ENCODE results near the gene COL9A3. TPM values are rescaled to one million over a fixed set of nuclear protein-coding genes. Genes with fewer than 3 reads are reported as not detected.

COL9A3 gene
- total and polyA plus RNA-seq, 2 of the 8 experiments (the other 6 are each of a cell fraction or from before 2014, with no cell fraction given), result 21.7 to 80.1 TPM

- ChIA-PET CTCF (ENCODE audit: partially characterized antibody) (interaction anchor here (0.6 to 2.1 kb wide), 8 partner anchors 10 to 88 kb away, joined by 3 to 7 read pairs (median 4); no protein-coding TSS in a partner anchor), POLR2A (ENCODE audit: partially characterized antibody) (interaction anchor here (0.7 to 8.5 kb wide), 8 partner anchors 9 to 118 kb away, joined by 3 to 88 read pairs (median 4); no protein-coding TSS in a partner anchor)
- Histone ChIP-seq H2AFZ (ENCODE audit: low read length) (no peak overlapping the region), H3K23me2 (ENCODE audit: low read depth, low read length) (no peaks in the 10 kb centered on the region), H3K27me3 (replicated peaks in 1 of 4; ENCODE audit: control insufficient read depth in 3 of 4, extremely low read depth in 1 of 4, insufficient read depth in 3 of 4, low read length in 3 of 4) (no peaks in the 10 kb centered on the region), H3K79me1 (ENCODE audit: low read depth, low read length) (peaks cover 3% of the 10 kb centered on the region; the same call in 1 of the 2 replicates), H3K36me3 (ENCODE audit: control insufficient read depth in 2 of 4, insufficient read depth in 4 of 4, low read length in 3 of 4) (peaks cover 16 to 28% (median 20%) of the 10 kb centered on the region in 4 experiments), H3K23ac (ENCODE audit: insufficient read length) (no peak overlapping the region), H3K14ac (ENCODE audit: insufficient read length) (no peak overlapping the region), H3K27ac (ENCODE audit: low read depth, low read length) (no peak overlapping the region), H2BK15ac (ENCODE audit: low read length) (peak overlapping the region; percentile 12; the same call in 1 of the 2 replicates), H2BK5ac (ENCODE audit: low read depth, low read length) (no peak overlapping the region), H4K20me1 (replicated peaks in 1 of 2; ENCODE audit: control insufficient read depth in 1 of 2, insufficient read depth in 2 of 2, low read length in 2 of 2) (peaks cover 4 to 9% of the 10 kb centered on the region in 2 experiments), H3K4me1 (replicated peaks in 1 of 4; ENCODE audit: control insufficient read depth in 3 of 4, insufficient read depth in 4 of 4, low read length in 3 of 4) (peaks cover 0 to 19% (median 9%) of the 10 kb centered on the region in 4 experiments; a peak in 5 of 7 replicates), H2BK120ac (replicated peaks; ENCODE audit: low read depth, low read length) (no peak overlapping the region), H3K18ac (ENCODE audit: extremely low read depth, low read length) (no peak overlapping the region), H3K79me2 (ENCODE audit: control insufficient read depth in 1 of 2, insufficient read depth in 2 of 2, low read length in 2 of 2) (no peaks in the 10 kb centered on the region), H4K91ac (replicated peaks; ENCODE audit: insufficient read length, low read length) (no peak overlapping the region), H3K9me3 (ENCODE audit: insufficient read depth in 2 of 2, low read depth in 1 of 2, low read length in 1 of 2) (peaks cover 0 to 3% of the 10 kb centered on the region in 2 experiments; a peak in 1 of 4 replicates), H3K9ac (replicated peaks in 1 of 4; ENCODE audit: extremely low read depth in 1 of 4, low read depth in 3 of 4, low read length in 3 of 4) (no peak overlapping the region; a peak in 1 of 7 replicates), H3K56ac (replicated peaks; ENCODE audit: insufficient read length, low read depth, low read length) (no peak overlapping the region), H3K4ac (replicated peaks; ENCODE audit: insufficient read length, low read depth, low read length) (no peak overlapping the region), H4K5ac (ENCODE audit: insufficient read length, low read depth, low read length) (no peak overlapping the region), H2BK12ac (ENCODE audit: low read depth, low read length) (0 out of 2 replicates have a peak overlapping the region, but pooled peaks have one; percentile 53), H2BK20ac (ENCODE audit: low read length) (no peak overlapping the region), H4K8ac (ENCODE audit: extremely low read depth, insufficient read depth, low read length) (no peak overlapping the region), H3K4me2 (ENCODE audit: insufficient read depth in 1 of 2, low read depth in 2 of 2, low read length in 2 of 2) (no peak overlapping the region), H3K4me3 (ENCODE audit: extremely low read depth in 1 of 4, insufficient read depth in 2 of 4, low read depth in 3 of 4, low read length in 4 of 4) (no peak overlapping the region), H2AK5ac (ENCODE audit: low read depth, low read length) (no peak overlapping the region; the same call in 1 of the 2 replicates)
- 81% methylated on average over 8 of the region's 8 CpGs; no CpG with 5 or more reads in 1 of the 2 experiments for WGBS, 2 experiments (ENCODE audit: extremely low coverage in 1 of 2, insufficient coverage in 1 of 2, insufficient read length in 1 of 2, insufficient replicate concordance in 2 of 2, low coverage in 1 of 2, low lambda C conversion rate in 2 of 2, missing lambda C conversion rate in 1 of 2)
- TF ChIP-seq JUND (IDR thresholded peaks at IDR 0.05; ENCODE audit: low read length), result no peak
- TF ChIP-seq EP300 (IDR thresholded peaks at IDR 0.05; ENCODE audit: borderline replicate concordance in 1 of 2, low read depth in 2 of 2, low read length in 2 of 2), result no peak
- TF ChIP-seq RAD21 (IDR thresholded peaks at IDR 0.05 in 1 of 2, conservative IDR thresholded peaks at IDR 0.05 in 1 of 2; ENCODE audit: low read depth in 2 of 2, low read length in 2 of 2), result no peak
- no peak for TF ChIP-seq E2F6 (IDR thresholded peaks at IDR 0.05)
- no peak for TF ChIP-seq SIRT6 (IDR thresholded peaks at IDR 0.05; ENCODE audit: low read length)
- TF ChIP-seq ATF3 (IDR thresholded peaks at IDR 0.05; ENCODE audit: insufficient read depth, low read depth, low read length), result no peak
- FAIRE-seq (no peak), DNase-seq (ENCODE audit: low read depth in 1 of 2, low spot score in 2 of 2) (no peak)
Observed at GRCh38 chr20:62884556-62884955, 67.7 kb downstream of the COL9A3 start.

Measured in H1 (cell line).